A549 (cell line): Measurements from ENCODE around the gene PCDH9. TPM values are rescaled to one million over a fixed set of nuclear protein-coding genes. Genes with fewer than 3 reads are reported as not detected.

ENCODE experiments used
- ATAC-seq, 2 experiments: fragments of 200-7000 bp in 1 of 2; fragments of >200 bp in 1 of 2; cut with Nextera tagmentation in 1 of 2; cut with Tn5 transposase in 1 of 2; 3 replicates each; pipeline versions ENCODE4 v1.8.0 to v1.9.1; 2018 to 2020; ENCODE audit warnings: mild to moderate bottlenecking in 1 of 2, moderate library complexity in 1 of 2
- CTCF ChIA-PET: fragments of 300-600 bp; sonication (Branson Sonifier 250); formaldehyde crosslinking; extraction: SDS; loops from one replicate; lab custom pipeline; 2021; ENCODE audit warnings: antibody characterized with exemption, inconsistent platforms; lab: Yijun Ruan, JAX
- POLR2A ChIA-PET: fragments of 350-600 bp; formaldehyde crosslinking; extraction: SDS; loops from one replicate; lab custom pipeline; 2021; ENCODE audit warnings: antibody characterized with exemption, inconsistent platforms; lab: Yijun Ruan, JAX
- DNase-seq, 2 experiments: peaks; one replicate each; pipeline versions ENCODE4 v3.0.0 to v3.0.0-alpha.2; 2011 to 2016; ENCODE audit warnings: low read depth in 1 of 2, low spot score in 1 of 2
- FAIRE-seq: peaks from 2 replicates; lab custom pipeline; 2011; peaks lifted over from hg19 to GRCh38; lab: Jason Lieb, UNC
- H3K27ac ChIP-seq, 2 experiments: fragments of >200 bp; sonication (Bioruptor Twin); formaldehyde crosslinking; 3 replicates each; pipeline ENCODE4 v1.5.1; 2016 to 2017
- H3K4me1 ChIP-seq: fragments of >200 bp; sonication (Bioruptor Twin); formaldehyde crosslinking; 3 replicates; pipeline ENCODE4 v1.6.1; 2016
- H3K4me2 ChIP-seq: fragments of >200 bp; sonication (Bioruptor Twin); formaldehyde crosslinking; 3 replicates; pipeline ENCODE4 v1.6.1; 2016
- H3K4me3 ChIP-seq: fragments of >200 bp; sonication (Bioruptor Twin); formaldehyde crosslinking; 3 replicates; pipeline ENCODE4 v1.5.1; 2016
- H3K9me3 ChIP-seq: fragments of >200 bp; sonication (Bioruptor Twin); formaldehyde crosslinking; 3 replicates; pipeline ENCODE4 v1.6.1; 2016
- CHD4 ChIP-seq: fragments of 200-600 bp; sonication (generic); IDR thresholded peaks from 2 replicates; pipeline ENCODE4 v1.6.1; 2016; ENCODE audit warnings: antibody characterized with exemption, mild to moderate bottlenecking, borderline replicate concordance
- EHF ChIP-seq: fragments of 250-450 bp; sonication (Bioruptor Pico); IDR thresholded peaks from 2 replicates; pipeline ENCODE4 v1.5.0; 2020; ENCODE audit warnings: mild to moderate bottlenecking
- EHMT2 ChIP-seq: fragments of 200-600 bp; sonication (generic); IDR thresholded peaks from 2 replicates; pipeline ENCODE4 v1.6.1; 2016; ENCODE audit warnings: antibody characterized with exemption, low read depth, mild to moderate bottlenecking, moderate library complexity
- EP300 ChIP-seq, 2 experiments: fragments of >200 bp; sonication (Bioruptor Twin); formaldehyde crosslinking; IDR thresholded peaks; 2 replicates in 1 of 2; 3 replicates in 1 of 2; pipeline ENCODE4 v1.6.1; 2016 to 2017
- ESRRA ChIP-seq: fragments of 150-350 bp; IDR thresholded peaks from 2 replicates; pipeline ENCODE4 v1.6.1; 2014; ENCODE audit warnings: mild to moderate bottlenecking, low read length, borderline replicate concordance
- GATA3 ChIP-seq: IDR thresholded peaks from 2 replicates; pipeline ENCODE4 v1.6.1; 2012; ENCODE audit warnings: borderline replicate concordance
- HDAC2 ChIP-seq: fragments of 200-600 bp; sonication (generic); IDR thresholded peaks from 2 replicates; pipeline ENCODE4 v1.6.1; 2016
- HOXA7 ChIP-seq: fragments of 250-450 bp; sonication (Bioruptor Pico); IDR thresholded peaks from 2 replicates; pipeline ENCODE4 v1.5.0; 2020; ENCODE audit warnings: mild to moderate bottlenecking, moderate library complexity
- HOXB13 ChIP-seq: fragments of 250-450 bp; sonication (Bioruptor Pico); IDR thresholded peaks from 2 replicates; pipeline ENCODE4 v1.5.0; 2020; ENCODE audit warnings: low read depth, mild to moderate bottlenecking, moderate library complexity
- HOXB5 ChIP-seq: fragments of 250-450 bp; sonication (Bioruptor Pico); IDR thresholded peaks from 2 replicates; pipeline ENCODE4 v1.5.0; 2020; ENCODE audit warnings: mild to moderate bottlenecking, moderate library complexity
- JUN ChIP-seq, 2 experiments: fragments of >200 bp; sonication (Bioruptor Twin); formaldehyde crosslinking; IDR thresholded peaks; 2 replicates in 1 of 2; 3 replicates in 1 of 2; pipeline ENCODE4 v1.6.1; 2016 to 2017
- JUNB ChIP-seq: fragments of >200 bp; sonication (Bioruptor Twin); formaldehyde crosslinking; IDR thresholded peaks from 2 replicates; pipeline ENCODE4 v1.6.1; 2016
- KDM1A ChIP-seq: fragments of 200-600 bp; sonication (generic); IDR thresholded peaks from 2 replicates; pipeline ENCODE4 v1.6.1; 2016; ENCODE audit warnings: low read depth, mild to moderate bottlenecking
- KDM5A ChIP-seq: fragments of 200-600 bp; sonication (generic); IDR thresholded peaks from 2 replicates; pipeline ENCODE4 v1.6.1; 2016; ENCODE audit warnings: antibody characterized with exemption, mild to moderate bottlenecking
- MAZ ChIP-seq: fragments of 150-350 bp; IDR thresholded peaks from 2 replicates; pipeline ENCODE4 v1.6.1; 2014; ENCODE audit warnings: antibody characterized with exemption, low read depth, low read length, borderline replicate concordance
- PHF8 ChIP-seq: fragments of 200-600 bp; sonication (generic); IDR thresholded peaks from 2 replicates; pipeline ENCODE4 v1.6.1; 2016; ENCODE audit warnings: low read depth, mild to moderate bottlenecking, antibody characterized with exemption, moderate library complexity, borderline replicate concordance
- POLR2A ChIP-seq: IDR thresholded peaks from 2 replicates; pipeline ENCODE4 v1.6.1; 2012; ENCODE audit warnings: mild to moderate bottlenecking, low read length
- RARB ChIP-seq: fragments of 250-450 bp; sonication (Bioruptor Pico); IDR thresholded peaks from 2 replicates; pipeline ENCODE4 v1.8.0; 2021; ENCODE audit warnings: mild to moderate bottlenecking, moderate library complexity
- SREBF2 ChIP-seq: fragments of 450-650 bp; IDR thresholded peaks from 2 replicates; pipeline ENCODE4 v1.6.1; 2014; ENCODE audit warnings: mild to moderate bottlenecking, moderate library complexity
- TP53 ChIP-seq: fragments of 250-450 bp; sonication (Bioruptor Pico); IDR thresholded peaks from 2 replicates; pipeline ENCODE4 v1.5.0; 2021; ENCODE audit warnings: mild to moderate bottlenecking, moderate library complexity
- ZNF302 ChIP-seq: fragments of 250-450 bp; sonication (Bioruptor Pico); IDR thresholded peaks from 2 replicates; pipeline ENCODE4 v1.9.0; 2021; ENCODE audit warnings: inconsistent platforms, mild to moderate bottlenecking, moderate library complexity
- WGBS: methylation state at CpG from one replicate; pipeline ENCODE4 v1.1.6; 2017; ENCODE audit errors: missing lambda C conversion rate; 5-methylcytosine and 5-hydroxymethylcytosine counted together
- polyA plus RNA-seq, 4 experiments: library from polyadenylated mRNA; depleted of rRNA in 3 of 4; stranded (reverse); fragments of >200 nt; fragmentation: RNase III in 1 of 4; extraction: RNeasy Plus Mini Kit Qiagen cat#74134 plus additional on column Dnase treatment in 1 of 4; gene quantifications; 2 replicates in 3 of 4; 3 replicates in 1 of 4; pipeline ENCODE4 v1.2.3, GENCODE V29; 2011 to 2017
- TF ChIP-seq, protein P1 (sequence below): IDR thresholded peaks from 2 replicates; pipeline ENCODE4 v1.6.1; 2012; ENCODE audit warnings: low read depth, borderline replicate concordance
- TF ChIP-seq, protein P2 (sequence below): fragments of >200 bp; sonication (Bioruptor Twin); formaldehyde crosslinking; IDR thresholded peaks from 2 replicates; pipeline ENCODE4 v1.6.1; 2016
- TF ChIP-seq, protein P3 (sequence below): fragments of >200 bp; sonication (Bioruptor Twin); formaldehyde crosslinking; IDR thresholded peaks from 3 replicates; pipeline ENCODE4 v1.5.1; 2016
- TF ChIP-seq, protein P4 (sequence below): IDR thresholded peaks from 2 replicates; pipeline ENCODE4 v1.6.1; 2012
- TF ChIP-seq, protein P5 (sequence below): IDR thresholded peaks from 2 replicates; pipeline ENCODE4 v1.6.1; 2012

PCDH9 gene
- polyA plus RNA-seq, 2 of the 4 experiments (the other 2 are of a cell fraction), result 16.0 to 29.5 TPM

DNA sequence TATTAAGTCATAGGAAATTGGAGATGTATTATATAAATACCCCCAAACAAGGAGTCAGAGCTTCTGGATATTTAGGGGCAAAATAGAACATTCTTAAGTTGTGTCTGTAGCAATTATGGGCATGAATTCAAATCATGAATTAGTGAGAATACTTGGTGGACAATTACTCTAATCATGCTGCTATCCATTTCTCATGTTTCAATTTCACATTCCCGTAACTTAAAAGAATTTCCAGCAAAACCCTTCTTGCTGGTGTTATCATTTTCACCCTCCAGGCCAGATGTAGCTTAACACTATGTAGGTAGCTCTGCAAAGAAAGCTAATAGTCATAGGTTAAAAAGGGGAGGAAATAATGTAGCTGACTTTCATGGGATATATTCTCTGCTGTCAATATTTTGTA is 136.1 kb downstream of the PCDH9 start:
- FAIRE-seq (no peak), DNase-seq (no peak), ATAC-seq (peak in 1 of 2 experiments; percentile 24; a peak in 1 of 6 replicates)
- 73% methylated on average over 1 of the region's 1 CpG for WGBS
- peak overlapping the region; percentile 72 to 89 for H3K27ac ChIP-seq
- no peak for TF ChIP-seq JUN (IDR thresholded peaks at IDR 0.05)
- TF ChIP-seq, protein P1, sequence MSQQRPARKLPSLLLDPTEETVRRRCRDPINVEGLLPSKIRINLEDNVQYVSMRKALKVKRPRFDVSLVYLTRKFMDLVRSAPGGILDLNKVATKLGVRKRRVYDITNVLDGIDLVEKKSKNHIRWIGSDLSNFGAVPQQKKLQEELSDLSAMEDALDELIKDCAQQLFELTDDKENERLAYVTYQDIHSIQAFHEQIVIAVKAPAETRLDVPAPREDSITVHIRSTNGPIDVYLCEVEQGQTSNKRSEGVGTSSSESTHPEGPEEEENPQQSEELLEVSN, result no peak
- TF ChIP-seq, protein P2, sequence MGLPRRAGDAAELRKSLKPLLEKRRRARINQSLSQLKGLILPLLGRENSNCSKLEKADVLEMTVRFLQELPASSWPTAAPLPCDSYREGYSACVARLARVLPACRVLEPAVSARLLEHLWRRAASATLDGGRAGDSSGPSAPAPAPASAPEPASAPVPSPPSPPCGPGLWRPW, result no peak
- TF ChIP-seq EHMT2, result no peak
- no peak for TF ChIP-seq EP300 (IDR thresholded peaks at IDR 0.05)
- no peak for TF ChIP-seq RARB (CRISPR knock-in tag)
- TF ChIP-seq PHF8, result no peak
- TF ChIP-seq JUNB, result no peak
- no peak for TF ChIP-seq KDM5A
- no peak for TF ChIP-seq HOXB13 (CRISPR knock-in tag)
- TF ChIP-seq CHD4, result no peak
- TF ChIP-seq POLR2A, result no peak
- TF ChIP-seq EHF (CRISPR knock-in tag), result no peak
- H3K9me3 ChIP-seq, result no peaks in the 10 kb centered on the region
- peak overlapping the region; percentile 92 for H3K4me2 ChIP-seq
- ChIA-PET POLR2A (no interaction called here), CTCF (no interaction called here)
- H3K4me1 ChIP-seq, result peaks cover 44% of the 10 kb centered on the region
- no peak overlapping the region for H3K4me3 ChIP-seq

DNA sequence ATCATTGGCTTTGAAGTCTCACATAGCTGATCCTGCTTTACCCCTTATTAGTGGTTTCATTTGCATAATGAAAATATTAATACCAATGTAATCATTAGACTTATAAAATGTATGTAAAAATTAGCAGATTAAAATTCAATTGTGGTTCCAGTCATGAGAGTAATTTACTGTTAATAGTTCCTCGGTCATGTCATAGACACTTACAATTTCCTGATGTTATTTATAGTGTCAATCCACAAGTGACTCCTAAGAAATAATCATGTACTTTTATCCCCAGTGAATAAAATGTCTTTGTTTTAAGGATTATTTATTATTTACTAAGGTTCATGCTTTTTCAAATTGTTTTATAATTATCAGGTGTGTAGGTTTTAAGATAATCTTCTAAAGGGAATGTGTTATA is 138.5 kb downstream of the PCDH9 start:
- no peak for ATAC-seq
- POLR2A ChIA-PET, result no interaction called here

More for the DNA sequence above, 138.5 kb downstream of the PCDH9 start:
- no peak overlapping the region for H3K4me3 ChIP-seq
- H3K4me1 ChIP-seq, result peaks cover 55% of the 10 kb centered on the region
- no peak for DNase-seq
- TF ChIP-seq, protein P2, result no peak
- TF ChIP-seq EHF (CRISPR knock-in tag) (no peak), SREBF2 (no peak), MAZ (no peak), HDAC2 (no peak), GATA3 (no peak), HOXA7 (no peak), HOXB5 (CRISPR knock-in tag) (no peak), TP53 (CRISPR knock-in tag) (no peak), ESRRA (no peak), POLR2A (no peak), ZNF302 (CRISPR knock-in tag) (no peak), EP300 (IDR thresholded peaks at IDR 0.05) (no peak), KDM1A (no peak)
- TF ChIP-seq, protein P3, sequence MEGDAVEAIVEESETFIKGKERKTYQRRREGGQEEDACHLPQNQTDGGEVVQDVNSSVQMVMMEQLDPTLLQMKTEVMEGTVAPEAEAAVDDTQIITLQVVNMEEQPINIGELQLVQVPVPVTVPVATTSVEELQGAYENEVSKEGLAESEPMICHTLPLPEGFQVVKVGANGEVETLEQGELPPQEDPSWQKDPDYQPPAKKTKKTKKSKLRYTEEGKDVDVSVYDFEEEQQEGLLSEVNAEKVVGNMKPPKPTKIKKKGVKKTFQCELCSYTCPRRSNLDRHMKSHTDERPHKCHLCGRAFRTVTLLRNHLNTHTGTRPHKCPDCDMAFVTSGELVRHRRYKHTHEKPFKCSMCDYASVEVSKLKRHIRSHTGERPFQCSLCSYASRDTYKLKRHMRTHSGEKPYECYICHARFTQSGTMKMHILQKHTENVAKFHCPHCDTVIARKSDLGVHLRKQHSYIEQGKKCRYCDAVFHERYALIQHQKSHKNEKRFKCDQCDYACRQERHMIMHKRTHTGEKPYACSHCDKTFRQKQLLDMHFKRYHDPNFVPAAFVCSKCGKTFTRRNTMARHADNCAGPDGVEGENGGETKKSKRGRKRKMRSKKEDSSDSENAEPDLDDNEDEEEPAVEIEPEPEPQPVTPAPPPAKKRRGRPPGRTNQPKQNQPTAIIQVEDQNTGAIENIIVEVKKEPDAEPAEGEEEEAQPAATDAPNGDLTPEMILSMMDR, result no peak
- TF ChIP-seq, protein P4, sequence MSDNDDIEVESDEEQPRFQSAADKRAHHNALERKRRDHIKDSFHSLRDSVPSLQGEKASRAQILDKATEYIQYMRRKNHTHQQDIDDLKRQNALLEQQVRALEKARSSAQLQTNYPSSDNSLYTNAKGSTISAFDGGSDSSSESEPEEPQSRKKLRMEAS, result no peak
- TF ChIP-seq, protein P5, sequence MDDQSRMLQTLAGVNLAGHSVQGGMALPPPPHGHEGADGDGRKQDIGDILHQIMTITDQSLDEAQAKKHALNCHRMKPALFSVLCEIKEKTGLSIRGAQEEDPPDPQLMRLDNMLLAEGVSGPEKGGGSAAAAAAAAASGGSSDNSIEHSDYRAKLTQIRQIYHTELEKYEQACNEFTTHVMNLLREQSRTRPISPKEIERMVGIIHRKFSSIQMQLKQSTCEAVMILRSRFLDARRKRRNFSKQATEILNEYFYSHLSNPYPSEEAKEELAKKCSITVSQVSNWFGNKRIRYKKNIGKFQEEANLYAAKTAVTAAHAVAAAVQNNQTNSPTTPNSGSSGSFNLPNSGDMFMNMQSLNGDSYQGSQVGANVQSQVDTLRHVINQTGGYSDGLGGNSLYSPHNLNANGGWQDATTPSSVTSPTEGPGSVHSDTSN, result no peak
- no peaks in the 10 kb centered on the region for H3K9me3 ChIP-seq
- H3K27ac ChIP-seq, result 0 out of 6 replicates have a peak overlapping the region, but pooled peaks have one; percentile 25 to 29
- FAIRE-seq, result no peak
- CTCF ChIA-PET, result interaction anchor here (1.0 kb wide), 1 partner anchor 132 kb away, joined by 3 read pairs; no protein-coding TSS in a partner anchor
- H3K4me2 ChIP-seq, result peak overlapping the region; percentile 32
- WGBS, result 59% methylated on average over 1 of the region's 1 CpG
